Stimulated activated CD4-positive, alpha-beta T cell treated with anti-CD3 and anti-CD28 coated beads, Interleukin-4, amount 100 ng/mL, for 48 hours (primary cell): Measurements from ENCODE around the gene KRT86.
A peak's percentile ranks its signal among the peaks of the same experiment; 100 is the strongest.
"Not testable (repeated sequence)": the region's sequence is repeated elsewhere in the genome, so short reads cannot be mapped to it uniquely, and the experiment has no call there.

ENCODE experiments used
- DNase-seq, 2 donors: peaks; one replicate each; pipeline ENCODE4 v3.0.0-alpha.2; 2020; ENCODE audit warnings: low read depth in 2 of 2

KRT86 gene

DNA sequence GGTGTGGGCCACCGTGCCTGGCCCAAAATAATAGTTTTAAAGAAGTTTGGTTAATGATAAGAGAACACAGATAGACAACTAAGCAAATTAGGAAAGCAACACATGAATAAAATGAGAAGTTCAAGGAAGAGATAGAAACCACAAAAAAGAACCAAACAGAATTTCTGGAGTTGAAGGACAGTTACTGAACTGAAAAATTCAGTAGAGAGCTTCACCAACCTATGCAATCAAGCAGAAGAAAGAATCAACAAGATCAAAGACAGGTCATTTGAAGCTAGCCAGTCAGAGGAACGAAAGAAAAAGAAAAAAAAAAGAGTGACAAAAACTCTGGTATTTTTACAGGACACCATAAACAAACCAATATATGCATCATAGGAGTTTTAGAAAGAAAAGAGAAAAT, 62.2 kb downstream of the KRT86 start:
- no peak for DNase-seq

DNA sequence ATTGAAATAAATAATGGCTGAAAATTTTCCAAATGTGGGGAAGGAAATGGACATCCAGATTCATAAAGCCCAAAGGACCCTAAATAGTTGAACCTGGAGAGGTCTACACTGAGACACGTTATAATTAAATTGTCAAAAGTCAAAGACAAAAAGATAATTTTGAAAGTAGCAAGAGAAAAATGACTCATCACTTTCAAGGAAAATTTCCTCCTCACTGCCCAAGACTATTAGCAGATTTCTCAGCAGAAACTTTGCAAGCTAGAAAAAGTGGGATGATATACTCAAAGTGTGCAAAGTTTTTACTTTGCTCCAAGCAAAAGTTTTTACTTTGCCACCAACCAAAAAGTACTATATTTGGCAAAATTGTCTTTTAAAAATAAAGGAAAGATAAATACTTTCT, 62.6 kb downstream of the KRT86 start:
- DNase-seq: no peak

DNA sequence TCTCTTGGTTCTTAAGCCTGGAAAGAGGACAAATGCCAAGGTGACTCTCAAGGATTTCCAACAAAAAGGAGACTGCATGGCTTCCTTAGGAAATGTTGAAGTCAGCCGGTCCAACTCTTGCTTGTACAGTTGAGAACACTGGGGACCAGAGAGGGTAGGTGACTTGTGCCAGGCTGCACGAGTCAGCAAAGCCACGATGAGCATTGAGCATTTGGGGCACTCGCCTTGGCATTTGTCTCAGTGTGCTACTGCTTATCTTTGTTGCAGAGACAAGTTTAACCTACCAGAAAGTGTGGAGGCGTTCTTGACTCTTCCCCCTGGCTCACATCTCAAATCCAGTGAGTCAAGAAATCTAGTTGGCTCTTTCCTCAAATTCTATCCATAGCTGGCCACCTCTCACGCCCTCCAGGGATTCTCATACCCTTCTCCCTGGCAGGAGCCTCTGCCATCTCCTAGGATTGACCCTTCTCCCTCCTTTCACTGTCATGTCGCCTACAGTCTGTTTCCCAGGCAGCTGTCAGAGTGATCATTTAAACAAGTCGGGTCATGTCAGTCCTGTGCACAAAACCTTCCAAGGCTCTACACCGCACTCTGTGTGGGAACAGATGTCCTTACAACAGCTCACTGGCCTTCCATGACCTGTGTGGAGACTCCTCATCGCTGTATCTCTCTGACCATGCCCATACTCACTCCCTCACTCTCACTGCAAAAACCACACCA, 64.0 kb downstream of the KRT86 start:
- DNase-seq: no peak

DNA sequence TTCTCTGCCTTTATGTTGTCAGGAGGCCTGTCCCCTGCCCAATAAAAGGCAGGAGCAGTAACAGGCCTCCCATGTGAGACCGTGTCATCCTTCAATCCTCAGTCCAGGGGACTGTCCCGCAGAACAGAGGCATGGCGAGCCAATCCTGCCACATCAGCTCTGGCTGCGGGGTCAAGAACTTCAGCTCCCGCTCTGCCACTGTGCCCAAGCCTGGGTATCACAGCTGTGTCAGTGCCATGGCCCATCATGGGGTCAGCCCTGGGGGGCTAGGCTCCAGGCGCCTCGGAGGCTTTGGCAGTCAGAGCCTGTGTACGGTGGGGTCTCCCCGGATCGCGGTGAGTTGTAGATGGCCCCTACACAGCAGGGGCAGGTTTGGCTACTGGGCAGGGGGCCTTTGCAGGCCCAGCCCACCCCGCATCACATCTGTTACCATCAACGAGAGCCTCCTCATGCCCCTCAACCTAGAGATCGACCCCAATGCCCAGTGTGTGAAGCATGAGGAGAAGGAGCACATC, 66.7 kb downstream of the KRT86 start:
- DNase-seq: no peak

DNA sequence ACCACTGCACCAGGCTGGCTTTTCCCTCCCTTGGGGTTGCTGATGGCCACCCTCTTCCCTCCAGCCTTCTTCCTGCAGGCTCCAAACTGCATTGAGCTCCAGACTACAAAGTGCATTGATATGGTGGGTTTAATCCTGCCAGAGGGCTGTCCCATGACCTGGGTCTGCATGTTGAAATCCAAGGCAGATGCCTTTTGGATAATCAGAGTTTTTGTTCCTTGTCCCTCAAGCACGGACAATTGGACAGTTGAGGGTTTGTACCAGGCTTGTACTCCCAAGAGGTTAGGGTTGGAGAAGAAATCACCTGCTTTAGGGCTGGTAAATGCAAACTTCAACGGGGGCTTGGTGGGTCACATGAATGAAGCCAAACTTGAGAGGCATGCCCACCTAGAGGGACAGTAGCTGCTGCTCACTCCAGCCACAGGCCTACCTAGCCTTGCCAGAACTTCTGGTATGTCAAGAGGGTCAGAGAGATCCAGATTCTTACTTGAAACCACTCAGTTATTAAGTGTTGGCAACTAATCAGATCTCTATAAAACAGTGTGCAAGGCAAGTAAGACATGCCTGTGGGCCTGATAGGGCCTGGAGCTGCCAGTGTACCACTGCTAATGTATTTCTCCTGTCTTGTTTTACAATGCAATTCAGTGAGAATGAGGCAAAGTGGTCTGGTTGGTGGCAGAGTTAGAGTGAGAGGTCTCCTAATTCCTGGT, 68.5 kb downstream of the KRT86 start:
- DNase-seq: no peak

DNA sequence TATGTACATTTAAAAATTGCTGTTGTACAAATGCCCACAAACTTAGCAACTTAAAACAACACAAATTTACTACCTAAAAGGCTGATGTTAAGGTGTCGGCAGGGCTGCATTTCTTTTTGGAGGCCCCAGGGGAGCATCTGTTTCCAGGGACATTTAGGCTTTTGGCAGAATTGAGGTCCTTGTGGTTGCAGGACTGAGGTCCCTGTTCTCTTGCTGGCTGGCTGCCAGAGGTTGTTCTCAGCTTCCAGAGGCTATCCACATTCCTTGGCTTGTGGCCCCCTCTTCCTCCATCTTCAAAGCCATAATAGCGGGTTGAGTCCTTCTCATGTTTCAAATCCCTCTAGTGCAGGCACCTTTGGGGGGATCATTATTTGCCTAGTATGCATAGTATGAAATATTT, 69.1 kb downstream of the KRT86 start:
- no peak for DNase-seq

DNA sequence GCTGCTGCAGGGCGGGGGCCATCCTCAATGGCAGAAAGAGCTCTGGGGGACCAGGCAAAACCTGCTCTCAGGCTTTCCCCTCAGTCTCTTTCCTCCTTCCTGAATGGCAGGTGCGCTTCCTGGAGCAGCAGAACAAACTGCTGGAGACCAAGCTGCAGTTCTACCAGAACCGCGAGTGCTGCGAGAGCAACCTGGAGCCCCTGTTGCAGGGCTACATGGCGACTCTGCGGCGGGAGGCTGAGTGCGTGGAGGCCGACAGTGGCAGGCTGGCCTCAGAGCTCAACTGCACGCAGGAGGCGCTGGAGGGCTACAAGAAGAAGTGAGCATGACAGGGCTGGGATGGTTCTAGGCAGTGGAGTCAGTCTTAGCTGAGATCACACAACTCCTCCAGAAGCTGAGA, 69.7 kb downstream of the KRT86 start:
- DNase-seq: no peak

DNA sequence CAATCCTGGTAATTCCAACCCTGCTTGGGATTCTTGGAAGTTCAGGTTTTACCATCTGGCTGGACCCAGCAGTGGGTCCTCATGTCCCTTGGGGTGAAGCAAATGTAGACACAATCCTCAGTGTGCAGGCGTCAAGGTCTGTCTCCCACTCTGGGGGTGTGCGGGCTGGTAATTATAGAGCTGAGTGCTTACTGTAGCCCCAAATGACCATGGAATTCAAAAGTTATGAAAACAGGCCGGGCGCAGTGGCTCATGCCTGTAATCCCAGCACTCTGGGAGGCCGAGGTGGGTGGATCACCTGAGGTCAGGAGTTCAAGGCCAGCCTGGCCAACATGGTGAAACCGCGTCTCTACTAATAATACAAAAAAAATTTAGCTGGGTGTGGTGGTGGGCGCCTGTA, 70.6 kb downstream of the KRT86 start:
- not testable (repeated sequence) for DNase-seq

DNA sequence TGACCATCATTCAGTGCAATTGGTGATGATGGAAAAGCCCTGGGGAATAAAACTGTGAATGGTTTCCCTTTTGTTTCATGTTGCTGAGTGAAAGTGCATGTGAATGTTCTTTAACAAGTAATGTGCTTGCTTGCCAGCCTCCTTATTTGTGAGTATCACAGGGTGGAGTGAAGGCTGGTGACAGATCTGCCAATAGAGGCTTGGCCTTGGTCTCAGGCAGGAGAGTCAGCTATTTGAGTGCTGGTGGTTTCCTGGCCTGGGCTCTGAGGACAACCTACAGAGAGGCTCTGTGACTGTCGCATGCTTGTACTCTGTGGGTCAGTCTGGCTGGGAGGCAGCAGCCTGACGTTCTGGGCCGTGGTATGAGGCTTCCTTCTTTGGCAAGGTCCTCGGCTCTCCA, 72.1 kb downstream of the KRT86 start:
- no peak for DNase-seq

DNA sequence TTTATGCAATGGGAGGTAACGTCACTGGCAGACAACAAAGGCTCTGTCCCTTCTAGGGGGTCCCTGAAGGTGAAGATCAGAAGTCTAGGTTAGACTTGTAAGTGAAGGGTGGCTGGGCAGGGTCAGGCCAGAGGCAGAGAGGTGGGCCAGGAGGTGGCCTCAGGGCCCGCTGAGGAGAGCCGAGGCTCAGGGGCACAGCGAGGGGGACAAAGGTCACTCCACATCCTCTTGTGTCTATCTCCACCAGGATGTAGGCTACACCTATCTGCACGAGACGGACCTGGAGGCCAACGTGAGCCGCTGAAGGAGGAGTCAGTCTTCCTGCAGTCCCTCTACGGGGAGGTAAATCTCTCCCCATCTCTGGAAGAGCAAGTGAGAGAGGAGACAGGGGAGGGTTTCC, 72.6 kb downstream of the KRT86 start:
- no peak for DNase-seq

DNA sequence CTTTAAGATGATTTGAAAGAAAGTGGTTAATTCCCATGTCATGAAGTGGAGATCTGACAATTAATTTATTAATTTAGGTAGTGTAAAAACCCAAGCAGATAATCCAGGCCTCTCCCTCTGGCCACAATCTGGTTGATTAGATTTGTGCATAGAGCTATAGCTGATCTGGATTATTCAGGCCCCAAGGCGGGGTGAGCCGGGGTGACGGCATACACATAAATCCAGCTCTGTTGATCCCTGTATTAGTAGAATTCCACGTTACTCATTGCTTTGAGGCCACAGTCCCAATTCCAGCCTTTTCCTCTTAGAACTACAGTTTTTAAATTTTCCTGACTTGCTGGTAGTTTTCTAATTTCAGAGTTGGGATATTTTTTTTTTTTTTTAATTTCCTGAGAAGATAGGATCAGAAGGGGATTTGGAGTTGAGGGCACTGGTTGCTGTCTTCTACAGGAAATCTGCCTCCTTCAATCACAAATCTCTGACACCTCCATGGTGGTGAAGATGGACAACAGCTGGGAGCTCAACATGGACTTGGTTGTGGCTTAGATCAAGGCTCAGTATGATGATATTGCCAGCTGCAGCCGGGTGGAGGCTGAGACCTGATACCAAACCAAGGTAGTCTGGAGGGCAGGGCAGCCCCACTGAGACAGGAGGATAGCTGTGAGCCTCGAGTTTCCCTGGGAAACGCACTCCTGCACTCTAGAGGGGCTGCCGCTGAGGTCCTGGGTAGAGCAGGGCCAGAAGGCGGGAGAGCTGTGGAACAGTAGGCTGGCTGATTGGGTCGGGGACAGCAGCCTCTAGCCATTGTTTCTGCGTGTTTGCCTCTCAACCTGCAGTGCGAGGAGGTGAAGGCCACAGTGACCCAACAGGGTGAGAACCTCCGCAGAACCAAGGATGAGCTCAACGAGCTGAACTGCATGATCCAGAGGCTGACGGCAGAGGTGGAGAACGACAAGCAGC, 73.4 kb downstream of the KRT86 start:
- no peak for DNase-seq

DNA sequence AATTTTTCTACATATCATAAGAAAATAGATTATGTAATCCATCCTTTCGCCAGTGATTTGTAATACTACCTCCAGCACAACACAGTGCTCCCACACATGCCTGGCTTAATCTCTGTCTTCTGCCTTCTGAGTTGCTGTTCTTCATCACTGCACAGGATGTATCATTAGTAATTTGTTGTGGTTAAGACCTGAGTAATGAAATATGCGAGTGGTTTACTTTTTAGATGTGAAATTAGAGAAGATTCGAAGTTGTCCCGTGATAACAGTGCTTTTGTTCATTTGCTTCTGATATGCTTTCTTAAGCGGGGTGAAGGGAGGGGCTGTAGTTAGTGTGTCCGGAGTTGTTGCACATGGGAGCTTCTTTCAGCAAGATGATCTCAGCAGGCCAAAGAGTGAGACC, 74.8 kb downstream of the KRT86 start:
- no peak for DNase-seq

DNA sequence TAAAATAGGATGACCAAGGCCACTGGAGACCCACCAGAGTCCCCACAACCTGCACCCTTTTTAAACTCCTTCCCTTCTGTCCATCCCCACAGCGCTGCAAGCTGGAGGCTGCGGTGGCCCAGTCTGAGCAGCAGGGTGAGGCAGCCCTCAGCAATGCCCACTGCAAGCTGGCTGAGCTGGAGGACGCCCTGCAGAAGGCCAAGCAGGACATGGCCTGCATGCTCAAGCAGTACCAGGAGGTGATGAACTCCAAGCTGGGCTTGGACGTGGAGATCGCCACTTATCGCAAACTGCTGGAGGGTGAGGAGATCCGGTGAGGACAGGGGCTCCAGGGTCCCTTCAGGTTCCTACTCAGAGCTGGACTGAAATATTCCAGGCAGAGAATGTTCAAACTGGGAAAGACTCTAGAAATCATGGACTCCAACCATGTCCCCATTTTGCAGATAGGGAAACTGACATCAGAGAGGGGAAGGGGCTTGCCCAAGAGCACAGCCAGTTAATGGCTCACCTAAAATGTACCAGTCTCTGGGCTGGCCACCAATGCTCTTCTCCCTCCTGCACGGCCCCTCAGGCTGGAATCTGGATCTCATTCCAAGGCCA, 75.7 kb downstream of the KRT86 start:
- DNase-seq: no peak

DNA sequence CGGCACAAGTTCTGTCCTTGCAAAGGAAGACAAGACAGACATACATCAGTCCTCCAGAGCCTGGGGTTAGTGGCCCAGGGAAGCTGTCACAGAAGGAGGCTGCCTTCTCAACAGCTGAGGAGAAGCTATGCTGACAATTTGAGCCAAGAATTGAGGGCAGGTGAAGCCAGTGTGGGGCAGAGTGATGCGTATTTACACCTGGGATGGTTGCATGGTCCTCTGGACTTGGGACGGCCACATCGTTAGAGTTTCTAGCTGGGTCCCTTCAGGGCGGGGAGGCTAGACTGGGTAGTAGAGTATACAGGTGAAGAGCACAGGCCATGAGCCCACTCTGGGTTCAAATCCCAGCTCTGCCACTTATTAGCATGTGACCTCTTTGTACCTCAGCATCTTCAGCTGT, 76.3 kb downstream of the KRT86 start:
- DNase-seq: no peak

DNA sequence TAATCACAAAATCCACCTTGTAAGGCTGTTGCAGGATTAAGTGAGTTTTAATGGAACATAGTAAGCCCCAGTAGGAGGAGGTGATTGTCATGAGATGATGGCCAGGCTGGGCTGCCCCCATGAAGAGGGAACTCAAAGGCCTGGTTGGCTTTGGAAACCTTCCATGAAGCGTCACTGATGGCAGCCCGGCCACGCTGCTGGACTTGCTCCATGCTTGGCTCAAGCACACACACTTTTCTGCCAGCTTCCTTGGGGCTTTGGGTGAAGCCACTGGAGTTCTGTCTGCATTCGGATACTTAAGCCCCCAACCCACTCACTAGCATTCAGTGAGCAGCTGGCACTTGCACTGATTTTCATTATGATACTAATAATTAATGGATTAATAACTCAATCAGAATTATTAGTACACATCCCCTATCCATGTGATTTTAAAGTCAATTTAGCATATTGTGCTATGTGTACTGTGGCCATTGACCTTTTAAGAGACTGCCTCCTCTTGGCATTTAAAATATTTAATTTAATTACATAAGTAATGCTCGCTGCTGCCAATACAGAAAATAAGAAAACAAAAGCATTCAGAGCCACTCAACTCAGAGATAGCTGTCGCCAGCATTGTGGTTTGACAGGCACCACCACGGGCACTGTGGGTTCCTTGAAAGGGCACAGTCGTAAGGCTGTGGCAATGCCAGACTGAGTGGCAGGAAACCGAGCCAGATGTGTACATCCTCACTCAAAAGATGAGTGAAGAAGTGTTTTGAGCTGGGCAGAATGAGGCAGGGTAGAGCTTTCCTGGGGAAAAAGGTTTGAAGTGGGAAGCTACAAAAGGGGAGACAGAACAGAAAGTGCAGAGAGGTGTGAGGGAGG, 77.0 kb downstream of the KRT86 start:
- DNase-seq: peak in 1 of 2 donors; percentile 14

DNA sequence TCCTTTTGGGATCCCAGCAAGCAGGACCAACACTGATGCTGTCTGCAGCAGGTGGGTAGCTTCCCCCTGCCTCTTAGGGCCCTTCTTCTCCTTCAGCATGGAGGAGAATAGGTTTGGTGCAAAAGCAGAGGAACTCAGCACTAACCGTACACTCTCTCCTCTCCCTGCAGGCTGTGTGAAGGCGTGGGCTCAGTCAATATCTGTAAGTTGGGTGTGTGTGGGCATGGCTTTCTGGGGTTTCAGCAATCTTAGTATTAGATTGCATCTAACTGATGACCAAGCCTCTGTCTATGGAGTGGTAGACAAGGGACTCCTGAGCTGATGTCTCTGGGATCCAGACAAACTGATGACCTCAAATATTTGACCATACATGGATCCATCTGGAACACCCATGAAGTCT, 78.5 kb downstream of the KRT86 start:
- DNase-seq: no peak

DNA sequence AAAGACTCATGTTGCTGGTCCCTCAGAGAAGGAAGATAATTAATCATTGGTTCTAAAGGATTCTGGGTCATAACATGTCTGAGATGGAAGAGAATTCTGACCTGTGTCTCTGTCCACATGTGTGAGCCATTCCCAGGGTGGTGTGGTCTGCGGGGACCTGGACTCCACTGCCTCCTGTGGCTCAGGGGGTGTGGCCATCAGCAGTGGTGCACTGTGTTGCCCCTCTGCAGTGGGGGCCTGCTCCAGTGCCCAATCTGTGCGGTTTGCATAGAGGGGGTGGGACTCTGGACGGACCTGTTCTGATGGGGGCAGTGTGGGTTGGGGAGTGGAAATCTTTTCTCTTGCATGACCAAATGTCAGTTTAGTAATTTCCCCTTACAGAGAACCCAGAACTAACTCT, 79.3 kb downstream of the KRT86 start:
- no peak for DNase-seq

DNA sequence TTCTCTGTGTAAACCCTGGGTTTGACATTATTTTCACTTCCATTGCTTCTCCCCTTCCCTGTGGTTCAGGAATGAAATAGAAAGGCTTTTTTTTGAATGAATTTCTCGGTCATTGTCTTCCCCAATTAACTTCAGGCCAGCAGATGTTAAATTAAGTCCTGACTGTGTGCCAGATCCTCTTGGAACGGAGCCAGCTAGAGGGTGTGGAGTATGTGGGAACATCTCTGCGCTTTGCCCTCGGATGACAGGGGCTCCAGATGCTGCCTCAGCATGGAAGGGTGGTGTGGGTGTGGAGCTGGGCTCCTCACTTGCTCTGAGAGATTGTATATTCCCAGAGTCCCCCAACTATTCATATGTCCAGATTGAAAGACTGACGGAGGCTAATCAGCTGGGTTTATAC, 79.8 kb downstream of the KRT86 start:
- no peak for DNase-seq

DNA sequence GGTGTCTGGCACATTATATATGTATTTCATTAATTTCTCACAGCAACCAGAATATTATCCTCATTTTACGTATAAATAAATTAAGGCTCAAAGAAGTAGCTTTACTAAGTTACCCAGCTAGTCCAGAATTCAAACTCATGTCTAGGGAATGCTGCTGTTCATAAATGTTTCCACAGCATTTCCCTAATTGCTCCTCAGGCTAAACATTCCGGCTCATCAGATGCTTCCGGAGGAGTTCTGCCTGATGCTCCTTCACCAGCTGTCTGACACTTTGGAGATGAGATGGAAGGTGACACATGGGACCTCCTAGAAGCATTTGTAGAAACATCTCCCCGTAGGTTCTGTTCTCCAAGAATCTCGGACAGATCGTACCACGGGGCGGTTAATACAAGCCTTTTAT, 80.7 kb downstream of the KRT86 start:
- no peak for DNase-seq

DNA sequence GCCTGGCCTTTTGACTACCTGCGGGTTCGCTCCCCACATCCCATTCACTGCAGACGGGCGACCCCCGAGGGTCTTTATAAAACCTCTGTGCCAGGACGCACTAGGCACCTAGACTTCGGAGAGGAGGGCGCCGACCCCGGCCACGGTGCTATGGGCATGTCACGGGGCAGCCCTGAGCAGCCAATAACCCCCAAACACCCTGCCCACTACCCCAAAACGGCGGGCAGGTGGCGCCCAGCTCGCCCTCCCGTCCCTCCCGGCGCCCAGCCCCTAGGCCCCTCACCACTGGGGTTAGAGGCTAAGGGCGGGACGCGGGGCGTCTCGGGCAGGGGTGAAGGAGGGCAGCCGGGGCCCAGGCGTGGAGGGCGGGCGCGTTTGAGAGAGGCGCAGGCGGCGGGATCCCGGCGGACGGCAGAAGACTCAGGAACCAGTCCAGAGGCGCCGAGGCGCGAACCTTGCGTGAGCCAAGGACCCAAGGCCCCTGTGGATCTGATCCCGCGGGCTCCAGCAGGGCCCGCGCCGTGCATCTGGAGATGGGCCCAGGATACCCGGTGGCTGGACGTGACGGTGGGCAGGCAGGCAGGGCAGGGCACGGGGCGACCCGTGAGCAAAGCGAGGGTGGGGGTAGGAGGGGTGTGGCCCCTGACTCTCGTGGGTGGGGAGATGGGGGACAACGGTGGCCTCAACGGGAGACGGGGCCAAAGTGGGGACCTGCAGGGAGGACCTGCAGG, 81.8 kb downstream of the KRT86 start:
- DNase-seq: no peak
